ENCODE measurements around the gene RAB40C.

RAB40C gene

DNA sequence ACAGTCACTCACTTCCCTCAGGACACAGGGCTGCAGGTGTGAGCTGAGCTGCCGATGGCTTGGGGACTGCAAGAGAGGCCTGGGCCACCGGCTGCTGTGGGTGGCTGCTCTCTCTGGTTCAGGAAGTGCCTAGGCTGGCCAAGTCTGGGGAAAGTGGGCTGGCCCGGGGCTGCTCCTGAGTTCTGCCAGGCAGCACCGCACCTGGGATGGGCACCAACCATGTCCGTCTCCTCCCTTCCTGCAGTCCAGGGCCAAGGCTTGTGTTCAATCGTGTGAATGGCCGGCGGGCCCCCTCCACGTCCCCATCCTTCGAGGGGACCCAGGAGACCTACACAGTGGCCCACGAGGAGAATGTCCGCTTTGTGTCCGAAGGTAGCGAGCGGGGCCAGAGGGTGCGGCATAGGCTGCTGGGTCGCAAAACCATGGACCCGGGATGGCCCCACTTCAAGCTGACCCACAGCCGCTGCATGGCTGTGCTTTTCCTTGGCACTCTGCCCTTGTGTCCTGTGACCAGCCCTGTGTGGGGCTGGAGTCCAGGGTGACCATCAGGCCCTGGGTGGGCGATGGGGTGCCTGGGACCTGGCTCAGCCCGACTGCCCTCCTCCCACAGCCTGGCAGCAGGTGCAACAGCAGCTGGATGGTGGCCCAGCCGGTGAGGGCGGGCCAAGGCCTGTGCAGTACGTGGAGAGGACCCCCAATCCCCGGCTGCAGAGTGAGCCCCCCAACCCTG, 57.5 kb downstream of the RAB40C start:
- DNase-seq (no peak), ATAC-seq (no peak)

DNA sequence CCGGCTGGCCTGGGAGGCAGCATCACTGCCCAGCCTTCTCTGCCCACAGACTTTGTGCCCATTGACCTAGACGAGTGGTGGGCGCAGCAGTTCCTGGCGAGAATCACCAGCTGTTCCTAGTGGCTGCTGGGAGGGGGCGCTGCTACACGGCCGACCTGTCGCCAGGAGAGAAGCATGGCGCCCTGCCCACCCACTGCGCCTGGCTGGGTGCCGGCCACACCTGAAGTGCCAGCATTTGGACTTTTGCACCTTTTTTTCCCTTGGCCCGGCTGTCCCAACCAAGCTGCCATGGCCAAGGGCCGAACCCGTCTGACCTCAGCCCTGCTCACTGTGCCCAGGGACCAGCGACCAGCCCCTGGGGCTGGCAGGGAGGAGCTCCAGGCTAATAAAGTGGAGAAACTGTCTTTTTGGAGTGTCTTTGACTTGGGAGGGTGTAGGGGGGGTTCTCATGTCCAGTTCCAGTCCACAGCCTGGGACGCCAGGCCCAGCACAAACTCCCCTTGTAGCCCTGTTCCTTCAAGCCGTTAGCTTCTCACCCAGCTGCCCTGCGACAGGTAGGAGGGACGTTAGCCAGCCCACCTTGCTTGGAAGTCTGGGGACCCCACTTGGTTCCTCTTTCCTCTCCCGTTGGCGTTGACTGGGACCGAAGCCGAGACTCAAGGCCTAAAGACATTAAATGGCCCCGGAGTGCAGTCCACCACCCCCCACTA, 58.4 kb downstream of the RAB40C start:
- DNase-seq (peak; percentile 78), ATAC-seq (peak; percentile 16)

- peak; percentile 89 for ATAC-seq
These were observed 59.1 kb downstream of the RAB40C start, which contains the start of gene WDR90 for GRCh38 chr16:648781-649589. Gene WDR90, plus strand, starts transcription at chr16:649365. Its CDS starts 52 bp downstream, at chr16:649417.

DNA sequence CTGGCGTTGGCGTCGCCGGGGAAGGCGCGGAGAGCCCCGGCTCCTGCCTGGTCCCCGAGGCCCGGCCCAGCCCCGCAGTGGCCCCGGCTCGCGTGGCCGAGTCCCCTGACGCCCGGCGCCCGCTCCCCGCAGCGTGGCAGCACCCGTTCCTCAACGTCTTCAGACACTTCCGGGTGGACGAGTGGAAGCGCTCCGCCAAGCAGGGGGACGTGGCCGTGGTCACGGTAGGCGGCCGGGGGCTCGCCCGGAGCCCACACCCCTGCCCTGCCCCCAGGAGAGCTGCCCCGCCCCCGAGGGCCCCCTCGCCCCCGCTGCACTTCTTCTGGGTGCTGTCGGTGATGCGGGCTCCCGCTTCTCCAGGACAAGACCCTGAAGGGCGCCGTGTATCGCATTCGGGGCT, 59.8 kb downstream of the RAB40C start:
- no peak for ATAC-seq

More at GRCh38 chr16:648781-649589, 59.1 kb downstream of the RAB40C start, which contains the start of gene WDR90:
- peak; percentile 96 for DNase-seq

GRCh38 chr16:651844-652243, 62.0 kb downstream of the RAB40C start:
- no peak for ATAC-seq
- no peak for DNase-seq

More for the DNA sequence above, 59.8 kb downstream of the RAB40C start:
- peak; percentile 41 for DNase-seq

GRCh38 chr16:652454-653305, 62.8 kb downstream of the RAB40C start:
- ATAC-seq (no peak), DNase-seq (no peak)

DNA sequence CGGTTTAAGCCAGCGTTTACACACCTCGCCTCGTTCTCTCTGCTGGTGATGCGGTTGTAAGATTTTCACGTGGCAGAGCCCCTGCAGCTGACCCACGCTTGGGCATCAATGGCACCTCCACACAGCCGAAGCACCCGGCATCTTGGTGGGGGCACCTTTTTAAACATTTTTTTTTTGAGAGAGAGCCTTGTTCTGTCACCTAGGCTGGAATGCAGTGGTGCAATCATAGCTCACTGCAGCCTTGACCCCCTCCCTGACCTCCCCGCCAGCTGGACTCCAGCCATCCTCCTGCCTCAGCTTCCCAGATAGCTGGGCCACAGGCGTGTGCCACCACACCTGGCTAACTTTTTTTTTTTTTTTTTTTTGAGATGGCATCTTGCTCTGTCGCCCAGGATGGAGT, 64.2 kb downstream of the RAB40C start:
- ATAC-seq: no peak
- DNase-seq: no peak

DNA sequence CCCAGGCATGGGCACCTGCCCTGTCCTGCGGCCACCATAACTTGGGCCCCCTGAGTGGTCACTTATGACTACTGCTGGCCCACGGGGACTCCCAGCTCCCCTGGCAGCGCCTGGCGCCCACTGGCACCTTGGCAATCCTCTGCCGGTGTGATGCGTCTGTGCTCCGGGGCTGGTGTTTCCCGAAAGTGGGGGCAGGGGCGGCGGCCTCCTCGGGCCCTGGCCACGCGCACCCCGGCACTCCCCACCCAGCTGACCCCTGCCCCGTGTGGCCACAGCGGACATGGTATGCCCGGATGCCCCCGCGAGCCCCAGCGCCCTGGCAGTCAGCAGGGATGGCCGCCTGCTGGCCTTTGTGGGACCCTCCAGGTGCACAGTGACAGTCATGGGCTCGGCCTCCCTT, 67.6 kb downstream of the RAB40C start:
- DNase-seq: no peak

DNA sequence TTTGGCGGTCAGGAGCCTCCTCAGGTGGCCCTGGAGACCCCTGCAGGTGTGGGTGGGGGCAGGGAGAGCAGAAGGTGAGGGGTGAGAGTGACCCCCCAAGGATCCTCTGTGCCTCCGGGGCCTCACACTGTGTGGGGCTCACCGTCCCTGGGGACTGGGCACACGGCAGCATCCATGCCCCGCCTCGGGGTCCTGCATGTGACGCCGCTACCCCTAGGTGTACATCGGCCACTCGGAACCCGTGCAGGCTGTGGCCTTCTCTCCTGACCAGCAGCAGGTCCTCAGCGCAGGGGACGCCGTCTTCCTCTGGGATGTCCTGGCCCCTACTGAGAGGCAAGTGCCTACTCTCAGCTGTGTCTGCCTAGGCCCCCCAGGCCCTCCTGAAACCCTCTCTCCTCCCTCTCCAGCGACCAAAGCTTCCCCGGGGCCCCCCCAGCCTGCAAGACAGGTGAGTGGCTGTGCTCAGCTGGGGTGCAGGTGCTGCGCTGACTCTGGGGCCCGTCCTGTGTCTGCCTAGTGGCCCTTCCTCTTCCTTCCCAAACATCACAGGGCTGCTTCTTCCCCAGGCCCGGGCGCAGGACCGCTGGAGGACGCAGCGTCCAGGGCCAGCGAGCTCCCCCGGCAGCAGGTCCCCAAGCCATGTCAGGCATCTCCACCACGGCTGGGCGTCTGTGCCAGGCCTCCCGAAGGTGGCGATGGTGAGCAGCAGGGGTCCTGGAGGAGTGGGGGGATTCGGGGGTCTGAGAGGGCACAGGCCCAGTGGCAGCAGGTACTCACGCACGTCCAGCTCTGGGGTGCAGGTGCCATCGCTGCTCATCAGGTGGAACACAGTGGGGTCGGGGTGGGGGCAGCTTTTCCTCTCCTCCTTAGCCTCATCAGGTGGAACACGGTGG, 69.1 kb downstream of the RAB40C start:
- DNase-seq (no peak), ATAC-seq (no peak)

More for the DNA sequence above, 67.6 kb downstream of the RAB40C start:
- no peak for ATAC-seq

GRCh38 chr16:659618-660017, 69.8 kb downstream of the RAB40C start:
- no peak for DNase-seq
- no peak for ATAC-seq

DNA sequence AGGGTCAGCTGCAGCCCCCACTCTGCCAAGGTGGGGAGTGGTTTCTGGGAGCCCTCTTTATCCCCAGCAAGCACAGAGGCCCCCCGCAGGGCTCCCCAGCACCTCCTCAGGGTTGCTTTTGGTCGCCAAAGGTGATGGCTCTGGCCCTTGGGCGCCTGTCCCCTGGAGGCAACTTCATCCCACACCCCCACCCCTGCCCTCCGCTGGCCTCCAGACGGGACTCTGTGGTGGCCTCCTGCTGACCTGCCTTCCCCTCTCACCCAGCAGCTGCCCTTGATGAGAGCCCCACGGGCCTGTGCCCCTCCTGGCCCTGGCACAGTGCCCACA, 70.2 kb downstream of the RAB40C start:
- DNase-seq (no peak), ATAC-seq (no peak)

- peak; percentile 74 for DNase-seq
- ATAC-seq: peak; percentile 61
These were observed 70.8 kb downstream of the RAB40C start for GRCh38 chr16:660459-661183.

- ATAC-seq (no peak), DNase-seq (no peak)
These were observed 71.4 kb downstream of the RAB40C start for GRCh38 chr16:661184-661821.

DNA sequence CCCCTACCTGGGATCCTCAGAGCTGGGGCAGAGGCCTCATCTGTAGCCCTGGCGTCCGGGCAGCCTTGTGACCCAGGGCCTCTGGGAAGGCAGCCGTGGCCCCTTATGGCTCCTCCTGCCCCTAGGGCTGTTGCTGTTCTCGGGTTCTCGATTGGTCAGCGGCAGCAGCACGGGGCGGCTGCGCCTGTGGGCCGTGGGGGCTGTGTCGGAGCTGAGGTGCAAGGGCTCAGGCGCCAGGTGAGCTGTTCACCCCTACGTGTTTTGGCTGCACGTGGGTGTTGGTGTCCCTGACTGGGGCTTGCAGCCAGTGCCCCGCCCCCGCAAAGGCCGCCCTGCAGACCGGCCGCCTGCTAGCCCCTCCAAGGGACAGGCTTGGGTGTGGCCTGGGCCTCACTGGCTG, 72.2 kb downstream of the RAB40C start:
- ATAC-seq: no peak
- DNase-seq: no peak

DNA sequence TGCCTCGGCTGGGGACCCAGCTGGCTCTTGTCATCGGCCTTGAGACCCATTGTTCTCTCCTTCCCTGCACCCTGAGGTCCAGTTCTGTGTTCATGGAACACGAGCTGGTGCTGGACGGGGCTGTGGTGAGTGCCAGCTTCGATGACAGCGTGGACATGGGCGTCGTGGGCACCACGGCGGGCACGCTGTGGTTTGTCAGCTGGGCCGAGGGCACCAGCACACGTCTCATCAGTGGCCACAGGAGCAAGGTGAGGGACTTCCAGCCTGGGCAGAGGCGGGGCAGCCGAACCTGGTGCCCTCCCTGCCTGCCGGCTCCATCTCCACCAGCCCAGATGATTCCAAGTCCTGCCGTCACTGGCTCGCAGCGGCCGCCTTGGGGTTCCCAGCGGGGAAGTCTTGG, 72.7 kb downstream of the RAB40C start:
- no peak for ATAC-seq
- DNase-seq: no peak

DNA sequence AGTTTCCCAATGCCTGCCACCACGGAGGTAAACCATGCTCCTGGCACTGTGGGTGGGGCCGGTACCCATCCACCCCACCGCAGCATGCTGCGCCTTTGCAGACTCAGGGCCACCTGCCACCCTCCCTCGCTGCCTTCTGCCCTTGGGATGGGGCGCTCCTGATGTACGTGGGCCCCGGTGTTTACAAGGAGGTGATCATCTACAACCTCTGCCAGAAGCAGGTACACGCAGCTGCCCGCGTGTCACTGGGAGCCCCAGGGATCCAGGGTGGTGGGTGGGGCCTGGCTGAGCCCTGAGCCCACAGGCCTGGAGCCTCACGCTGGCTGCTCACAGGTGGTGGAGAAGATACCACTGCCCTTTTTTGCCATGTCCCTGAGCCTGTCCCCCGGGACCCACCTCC, 76.7 kb downstream of the RAB40C start:
- no peak for DNase-seq
- no peak for ATAC-seq

- DNase-seq: no peak
- ATAC-seq: no peak
These were observed 77.4 kb downstream of the RAB40C start for GRCh38 chr16:667113-667779.

DNA sequence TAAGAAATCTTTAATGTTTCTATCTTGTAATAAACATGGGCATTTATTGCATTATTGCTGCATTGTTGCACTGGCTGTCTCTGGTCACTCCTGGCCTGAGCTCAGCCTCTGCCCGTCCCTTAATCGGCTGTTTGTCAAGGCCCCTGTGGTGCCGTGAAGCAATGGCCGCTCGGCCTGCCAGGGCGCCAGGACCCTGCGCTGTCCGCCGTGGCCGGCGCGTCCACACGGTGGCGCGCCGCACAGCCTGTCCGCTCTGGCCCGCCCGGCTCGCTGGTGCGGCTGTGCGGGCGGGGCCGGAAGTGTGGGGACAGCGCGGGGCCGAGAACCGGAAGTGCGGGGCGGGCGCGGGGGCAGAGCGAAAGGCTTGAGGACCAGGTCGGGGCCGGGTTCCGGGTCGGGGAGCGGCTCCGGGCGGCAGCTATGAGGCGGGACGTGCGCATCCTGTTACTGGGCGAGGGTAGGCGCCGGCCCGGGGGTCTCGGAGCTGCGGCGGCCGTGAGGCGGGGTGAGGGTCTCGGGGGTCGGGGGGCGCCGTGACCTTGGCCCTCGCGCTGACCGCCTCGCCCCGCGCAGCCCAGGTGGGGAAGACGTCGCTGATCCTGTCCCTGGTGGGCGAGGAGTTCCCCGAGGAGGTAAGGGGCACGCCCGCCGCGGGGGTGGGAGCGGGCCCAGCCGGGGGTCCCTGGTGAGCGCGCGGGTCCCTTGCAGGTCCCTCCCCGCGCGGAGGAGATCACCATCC, 78.1 kb downstream of the RAB40C start, which contains the start of gene RHOT2:
Gene RHOT2 (plus strand): TSS at position 353 of the 739 bp plus-strand sequence. CDS start 68 bp downstream, at position 421.
- peak; percentile 95 for ATAC-seq
- DNase-seq: peak; percentile 97
